GM12878 (cell line): Measurements from ENCODE around the gene PTX4. TPM values are rescaled to one million over a fixed set of nuclear protein-coding genes. Genes with fewer than 3 reads are reported as not detected.

Experiments used
- ATAC-seq: fragments of 200-7000 bp; cut with Tn5 transposase; 3 replicates; pipeline ENCODE4 v1.9.1; 2020; ENCODE audit warnings: mild to moderate bottlenecking, moderate library complexity
- BruUV-seq: library from RNA; stranded (reverse); fragments of 400-500 nt; replicated peaks from 2 replicates; lab custom pipeline; 2021; lab: Mats Ljungman, UMichigan
- CTCF ChIA-PET: fragments of 300-600 bp; sonication (Branson Sonifier 250); formaldehyde crosslinking; extraction: SDS; loops from one replicate; lab custom pipeline; 2021; ENCODE audit warnings: inconsistent platforms; lab: Yijun Ruan, JAX
- POLR2A ChIA-PET: fragments of 350-600 bp; formaldehyde crosslinking; extraction: SDS; loops from one replicate; lab custom pipeline; 2021; ENCODE audit warnings: inconsistent platforms; lab: Charles Lee
- RAD21 ChIA-PET: fragments of 300-600 bp; sonication (Branson Sonifier 250); formaldehyde crosslinking; loops from one replicate; lab custom pipeline; 2023; ENCODE audit warnings: antibody characterized with exemption; ENCODE audit not compliant: unreplicated experiment; lab: Charles Lee
- SMC1A ChIA-PET: fragments of 300-600 bp; sonication (Branson Sonifier 250); formaldehyde crosslinking; loops from one replicate; lab custom pipeline; 2023; ENCODE audit not compliant: unreplicated experiment, uncharacterized antibody; lab: Charles Lee
- DNase-seq: peaks from one replicate; pipeline ENCODE4 v3.0.0-alpha.2; 2011; ENCODE audit warnings: low read depth, low spot score
- FAIRE-seq: peaks from 3 replicates; lab custom pipeline; 2011; peaks lifted over from hg19 to GRCh38; lab: Jason Lieb, UNC
- H2AFZ ChIP-seq: 2 replicates; pipeline ENCODE4 v1.6.0; 2011; ENCODE audit warnings: low read depth, low read length, control low read depth; ENCODE audit not compliant: control insufficient read depth
- H3K27ac ChIP-seq: 2 replicates; pipeline ENCODE4 v1.5.1; 2011; ENCODE audit warnings: control low read depth; ENCODE audit not compliant: control insufficient read depth, insufficient read depth
- H3K27me3 ChIP-seq, 2 experiments: replicated peaks in 1 of 2; 2 replicates each; pipeline versions ENCODE4 v1.6.0 to v1.6.1; 2011; ENCODE audit warnings: low read length in 1 of 2; ENCODE audit not compliant: control insufficient read depth in 2 of 2, insufficient read depth in 2 of 2
- H3K36me3 ChIP-seq, 2 experiments: 2 replicates each; pipeline ENCODE4 v1.5.1; 2011; ENCODE audit warnings: low read length in 1 of 2; ENCODE audit not compliant: control insufficient read depth in 2 of 2, insufficient read depth in 2 of 2
- H3K4me1 ChIP-seq: 2 replicates; pipeline ENCODE4 v1.6.1; 2011; ENCODE audit warnings: mild to moderate bottlenecking, low read length, moderate library complexity, mixed read lengths; ENCODE audit not compliant: control insufficient read depth, insufficient read depth
- H3K4me2 ChIP-seq: 2 replicates; pipeline ENCODE4 v1.6.0; 2011; ENCODE audit warnings: control low read depth; ENCODE audit not compliant: control insufficient read depth, insufficient read depth
- H3K4me3 ChIP-seq: fragments of 200-600 bp; sonication (generic); 2 replicates; pipeline ENCODE4 v1.5.1; 2016
- H3K79me2 ChIP-seq: 2 replicates; pipeline ENCODE4 v1.6.0; 2011; ENCODE audit warnings: low read length; ENCODE audit not compliant: control insufficient read depth, insufficient read depth
- H3K9ac ChIP-seq: 2 replicates; pipeline ENCODE4 v1.8.0; 2011; ENCODE audit warnings: low read length, control low read depth, mixed read lengths; ENCODE audit not compliant: control insufficient read depth, insufficient read depth
- H3K9me3 ChIP-seq: replicated peaks from 3 replicates; pipeline ENCODE4 v1.5.1; 2011; ENCODE audit warnings: mild to moderate bottlenecking, low read length; ENCODE audit not compliant: control insufficient read depth, insufficient read depth
- H4K20me1 ChIP-seq: 2 replicates; pipeline ENCODE4 v1.6.0; 2011; ENCODE audit not compliant: control insufficient read depth, insufficient read depth
- E2F8 ChIP-seq: fragments of 450-650 bp; IDR thresholded peaks from 2 replicates; pipeline ENCODE4 v1.6.1; 2018; ENCODE audit warnings: mild to moderate bottlenecking, low read depth, moderate library complexity; ENCODE audit not compliant: partially characterized antibody
- FOXK2 ChIP-seq: fragments of 450-650 bp; IDR thresholded peaks from 2 replicates; pipeline ENCODE4 v1.6.1; 2017; ENCODE audit warnings: mild to moderate bottlenecking, moderate library complexity
- MLLT1 ChIP-seq: fragments of 450-650 bp; IDR thresholded peaks from 2 replicates; pipeline ENCODE4 v1.6.1; 2016; ENCODE audit warnings: mild to moderate bottlenecking
- MTA2 ChIP-seq: fragments of 450-650 bp; IDR thresholded peaks from 2 replicates; pipeline ENCODE4 v1.6.1; 2016; ENCODE audit warnings: low read depth, mild to moderate bottlenecking, moderate library complexity
- WGBS: methylation state at CpG from one replicate; pipeline ENCODE4 v1.1.6; 2016; ENCODE audit warnings: low lambda C conversion rate; ENCODE audit not compliant: insufficient replicate concordance, insufficient coverage; ENCODE audit errors: missing lambda C conversion rate; 5-methylcytosine and 5-hydroxymethylcytosine counted together
- in situ Hi-C: fragments of 300-500 bp; cut with MboI; formaldehyde crosslinking; loops from 9 replicates; pipeline ENCODE4 v1.14.3; 2018; ENCODE audit warnings: mixed read lengths
- intact Hi-C: fragments of 100-400 bp; cut with micrococcal nuclease; formaldehyde crosslinking; loops from one replicate; pipeline ENCODE4 v1.14.2; 2022; ENCODE audit not compliant: unreplicated experiment
- polyA plus RNA-seq, 11 experiments: library from polyadenylated mRNA; depleted of rRNA in 4 of 11; unstranded in 6 of 11; stranded (reverse) in 5 of 11; fragments of >200 nt; fragmentation: Nextera tagmentation in 4 of 11; fragmentation: Illumina TruSeq in 1 of 11; extraction: Ambion mirVana in 4 of 11; extraction: Trizol in 1 of 11; gene quantifications; 1 replicate in 1 of 11; 2 replicates in 10 of 11; pipeline versions ENCODE4 v1.2.1 to v1.2.3, GENCODE V29; 2011 to 2016; ENCODE audit warnings: inconsistent platforms in 2 of 11, missing spikeins in 2 of 11, low read depth in 1 of 11
- total RNA-seq, 4 experiments: library from RNA; depleted of rRNA in 3 of 4; stranded (reverse); fragments of >200 nt in 3 of 4; fragmentation: Illumina TruSeq in 1 of 4; extraction: Trizol in 1 of 4; gene quantifications; 2 replicates each; pipeline versions ENCODE4 v1.2.1 to v1.2.3, GENCODE V29; 2013 to 2021

The PTX4 gene
- total and polyA plus RNA-seq, 10 of the 15 experiments (the other 5 are each of a cell fraction or from before 2014, with no cell fraction given) = not detected

- POLR2A ChIA-PET = no interaction called here
- Histone ChIP-seq H3K27ac (no peak overlapping the region), H3K36me3 (no peaks in the 10 kb centered on the region), H3K9ac (no peak overlapping the region), H2AFZ (no peak overlapping the region), H3K9me3 (no peaks in the 10 kb centered on the region; the same call in 2 of the 3 replicates), H4K20me1 (no peaks in the 10 kb centered on the region), H3K4me1 (no peaks in the 10 kb centered on the region), H3K27me3 (no peaks in the 10 kb centered on the region), H3K4me2 (no peak overlapping the region), H3K79me2 (no peaks in the 10 kb centered on the region), H3K4me3 (no peak overlapping the region)
- intact Hi-C loops (no loop called here), in situ Hi-C loops (no loop called here)
- CTCF ChIA-PET = interaction anchor here (0.6 kb wide), 1 partner anchor 767 kb away, joined by 3 read pairs; no protein-coding TSS in a partner anchor
- DNase-seq = no peak
- ATAC-seq = no peak
- BruUV-seq = no TSS peak
- 94% methylated on average over 10 of the region's 10 CpGs for WGBS
- RAD21 ChIA-PET = no interaction called here
- SMC1A ChIA-PET = no interaction called here
- no peak for FAIRE-seq
- TF ChIP-seq MLLT1 (no peak), FOXK2 (no peak), E2F8 (no peak), MTA2 (no peak)
These were observed 21.5 kb upstream of the PTX4 start for GRCh38 chr16:1510272-1510671.
